Vagina (tissue), 2 donors: ENCODE measurements around the gene HMGXB4. TPM values are rescaled to one million over a fixed set of nuclear protein-coding genes. Genes with fewer than 3 reads are reported as not detected.

Experiments used
- DNase-seq, 2 donors: peaks; one replicate each; pipeline ENCODE4 v3.0.0-alpha.2; 2017; ENCODE audit errors: extremely low spot score in 2 of 2
- H3K27ac ChIP-seq: fragments of 200-600 bp; sonication (generic); one replicate; pipeline ENCODE4 v1.5.1; 2019
- H3K27me3 ChIP-seq: fragments of 200-600 bp; sonication (generic); one replicate; pipeline ENCODE4 v1.5.1; 2019
- H3K36me3 ChIP-seq, 2 donors: fragments of 200-600 bp; sonication (generic); one replicate each; pipeline ENCODE4 v1.5.1; 2017 to 2019
- H3K4me1 ChIP-seq: fragments of 200-600 bp; sonication (generic); one replicate; pipeline ENCODE4 v1.5.1; 2019
- H3K4me3 ChIP-seq, 2 donors: fragments of 200-600 bp; sonication (generic); 1 replicate in 1 of 2; 2 replicates in 1 of 2; pipeline ENCODE4 v1.5.1; 2016 to 2019
- H3K9me3 ChIP-seq: fragments of 200-600 bp; sonication (generic); one replicate; pipeline ENCODE4 v1.5.1; 2019
- POLR2A ChIP-seq, 2 donors: fragments of 450-650 bp; IDR thresholded peaks; one replicate each; pipeline ENCODE4 v1.6.1; 2017; ENCODE audit warnings: antibody characterized with exemption in 2 of 2, mild to moderate bottlenecking in 2 of 2, moderate library complexity in 2 of 2
- POLR2AphosphoS5 ChIP-seq, 2 donors: sonication (generic); formaldehyde crosslinking; IDR thresholded peaks; one replicate each; pipeline ENCODE4 v1.9.0; 2017; ENCODE audit warnings: antibody characterized with exemption in 2 of 2, mild to moderate bottlenecking in 2 of 2, low read depth in 1 of 2; ENCODE audit not compliant: insufficient read depth in 1 of 2
- intact Hi-C: fragments of 100-400 bp; cut with DNase I; formaldehyde crosslinking; loops from one replicate; pipeline ENCODE4 v1.15.1; 2023
- total RNA-seq: library from RNA; depleted of rRNA; stranded (reverse); fragments of >200 nt; gene quantifications from one replicate; pipeline ENCODE4 v1.2.3, GENCODE V29; 2016
- TF ChIP-seq, protein P1 (sequence below), 3 experiments: fragments of 450-650 bp in 2 of 3; fragments of 200-600 bp in 1 of 3; sonication (generic) in 1 of 3; IDR thresholded peaks; one replicate each; pipeline ENCODE4 v1.5.1; 2017 to 2019; ENCODE audit warnings: antibody characterized with exemption in 3 of 3, mild to moderate bottlenecking in 2 of 3, moderate library complexity in 2 of 3

The HMGXB4 gene
- total RNA-seq, 1 donor from 2014 or later, result 12.8 TPM

GRCh38 chr22:35310556-35311550 lies 53.6 kb downstream of the HMGXB4 start:
- no peak overlapping the region for H3K27ac ChIP-seq
- intact Hi-C loops, result no loop called here
- H3K27me3 ChIP-seq, result no peaks in the 10 kb centered on the region
- DNase-seq, result no peak
- no peaks in the 10 kb centered on the region for H3K9me3 ChIP-seq
- H3K4me3 ChIP-seq, result no peak overlapping the region
- no peaks in the 10 kb centered on the region for H3K36me3 ChIP-seq
- H3K4me1 ChIP-seq, result peaks cover 77% of the 10 kb centered on the region
- no peak for TF ChIP-seq POLR2A (IDR thresholded peaks at IDR 0.05)
- TF ChIP-seq POLR2AphosphoS5 (IDR thresholded peaks at IDR 0.05; ENCODE audit: insufficient read depth in 1 of 2, low read depth in 1 of 2), result no peak
- TF ChIP-seq, protein P1, sequence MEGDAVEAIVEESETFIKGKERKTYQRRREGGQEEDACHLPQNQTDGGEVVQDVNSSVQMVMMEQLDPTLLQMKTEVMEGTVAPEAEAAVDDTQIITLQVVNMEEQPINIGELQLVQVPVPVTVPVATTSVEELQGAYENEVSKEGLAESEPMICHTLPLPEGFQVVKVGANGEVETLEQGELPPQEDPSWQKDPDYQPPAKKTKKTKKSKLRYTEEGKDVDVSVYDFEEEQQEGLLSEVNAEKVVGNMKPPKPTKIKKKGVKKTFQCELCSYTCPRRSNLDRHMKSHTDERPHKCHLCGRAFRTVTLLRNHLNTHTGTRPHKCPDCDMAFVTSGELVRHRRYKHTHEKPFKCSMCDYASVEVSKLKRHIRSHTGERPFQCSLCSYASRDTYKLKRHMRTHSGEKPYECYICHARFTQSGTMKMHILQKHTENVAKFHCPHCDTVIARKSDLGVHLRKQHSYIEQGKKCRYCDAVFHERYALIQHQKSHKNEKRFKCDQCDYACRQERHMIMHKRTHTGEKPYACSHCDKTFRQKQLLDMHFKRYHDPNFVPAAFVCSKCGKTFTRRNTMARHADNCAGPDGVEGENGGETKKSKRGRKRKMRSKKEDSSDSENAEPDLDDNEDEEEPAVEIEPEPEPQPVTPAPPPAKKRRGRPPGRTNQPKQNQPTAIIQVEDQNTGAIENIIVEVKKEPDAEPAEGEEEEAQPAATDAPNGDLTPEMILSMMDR (IDR thresholded peaks at IDR 0.05), result no peak

DNA sequence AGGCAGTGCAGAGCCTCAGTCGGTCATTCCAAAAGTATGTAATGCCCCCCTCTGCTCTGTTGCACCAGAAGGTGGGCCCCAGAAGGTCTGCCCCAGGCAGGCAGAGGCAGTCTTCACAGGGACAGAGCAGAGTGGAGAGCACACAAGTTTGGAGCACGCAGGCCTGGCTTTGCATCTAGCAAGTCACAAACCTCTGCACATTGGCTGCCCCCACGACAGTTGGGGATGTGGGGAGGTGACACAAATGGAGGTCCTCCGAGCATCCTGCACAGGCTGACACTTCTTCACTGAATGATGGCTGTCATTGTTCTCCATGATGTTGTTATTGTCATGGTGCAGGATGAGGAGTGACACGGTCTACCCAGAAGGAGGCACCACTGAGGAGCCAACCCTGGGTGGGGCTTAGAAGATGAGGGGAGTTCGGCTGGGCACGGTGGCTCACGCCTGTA lies 54.3 kb downstream of the HMGXB4 start:
- no peaks in the 10 kb centered on the region for H3K9me3 ChIP-seq
- no peak overlapping the region for H3K4me3 ChIP-seq
- TF ChIP-seq POLR2AphosphoS5 (IDR thresholded peaks at IDR 0.05; ENCODE audit: insufficient read depth in 1 of 2, low read depth in 1 of 2) (no peak), POLR2A (IDR thresholded peaks at IDR 0.05) (no peak)
- TF ChIP-seq, protein P1 (IDR thresholded peaks at IDR 0.05), result no peak
- no peaks in the 10 kb centered on the region for H3K27me3 ChIP-seq
- intact Hi-C loops, result no loop called here
- no peaks in the 10 kb centered on the region for H3K36me3 ChIP-seq
- no peak overlapping the region for H3K27ac ChIP-seq
- peak in 1 of 2 donors; percentile 84 for DNase-seq
- H3K4me1 ChIP-seq, result peaks cover 77% of the 10 kb centered on the region

- no peak for TF ChIP-seq POLR2A (IDR thresholded peaks at IDR 0.05)
- TF ChIP-seq, protein P1 (IDR thresholded peaks at IDR 0.05), result no peak
- TF ChIP-seq POLR2AphosphoS5 (IDR thresholded peaks at IDR 0.05; ENCODE audit: insufficient read depth in 1 of 2, low read depth in 1 of 2), result no peak
- intact Hi-C loops, result no loop called here
- Histone ChIP-seq H3K27me3 (no peaks in the 10 kb centered on the region), H3K4me3 (no peak overlapping the region), H3K9me3 (no peaks in the 10 kb centered on the region), H3K27ac (peak overlapping the region; percentile 71), H3K4me1 (peaks cover 70% of the 10 kb centered on the region), H3K36me3 (peaks cover 0 to 4% of the 10 kb centered on the region in 2 donors)
- DNase-seq, result peak in 1 of 2 donors; percentile 90
Measured at GRCh38 chr22:35312198-35313059, 55.1 kb downstream of the HMGXB4 start.

DNA sequence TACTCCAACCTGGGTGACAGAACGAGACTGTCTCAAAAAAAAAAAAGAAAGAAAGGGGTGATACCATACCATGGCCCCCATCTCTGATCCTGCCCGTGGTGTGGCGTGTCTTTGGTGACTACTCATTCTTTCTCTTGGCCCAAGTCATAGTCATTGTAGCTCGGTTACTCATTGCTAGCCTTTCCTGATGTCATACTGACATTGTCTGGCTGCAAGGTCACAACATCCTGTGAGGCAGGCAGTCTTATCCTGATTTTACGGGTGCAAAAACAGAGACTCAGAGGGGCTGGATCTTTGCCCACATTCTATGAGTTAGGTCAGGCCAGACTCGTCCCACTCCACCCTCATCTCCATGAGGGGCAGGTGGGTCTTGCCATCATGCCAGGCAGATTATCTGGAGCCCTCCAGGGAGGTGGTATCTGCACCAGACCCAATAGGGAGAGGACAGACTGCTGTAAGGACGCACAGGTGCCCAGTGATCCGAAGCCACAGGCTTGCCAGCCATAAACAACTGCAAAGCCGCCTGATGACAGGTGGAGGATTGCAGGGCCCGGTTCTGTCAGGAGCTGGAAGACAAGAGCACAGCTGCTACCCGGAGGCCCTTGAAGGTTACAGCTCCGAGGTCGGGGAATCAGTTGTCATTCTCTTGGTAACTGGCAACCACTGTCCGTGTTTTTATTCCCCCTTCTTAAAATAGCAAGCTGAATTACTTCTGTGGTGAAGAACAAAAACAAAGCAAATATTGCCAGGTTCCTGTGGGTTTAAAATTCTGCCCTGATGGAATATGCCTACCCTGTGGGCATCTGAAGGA lies 56.2 kb downstream of the HMGXB4 start:
- Histone ChIP-seq H3K27ac (peak overlapping the region; percentile 71), H3K4me3 (no peak overlapping the region), H3K36me3 (peaks cover 0 to 14% of the 10 kb centered on the region in 2 donors), H3K9me3 (no peaks in the 10 kb centered on the region), H3K27me3 (no peaks in the 10 kb centered on the region), H3K4me1 (peaks cover 60% of the 10 kb centered on the region)
- no peak for DNase-seq
- intact Hi-C loops, result no loop called here
- TF ChIP-seq POLR2A (IDR thresholded peaks at IDR 0.05), result no peak
- TF ChIP-seq, protein P1 (IDR thresholded peaks at IDR 0.05), result no peak
- no peak for TF ChIP-seq POLR2AphosphoS5 (IDR thresholded peaks at IDR 0.05; ENCODE audit: insufficient read depth in 1 of 2, low read depth in 1 of 2)
